HepG2 (cell line): Measurements from ENCODE around the gene INHA. TPM values are rescaled to one million over a fixed set of nuclear protein-coding genes. Genes with fewer than 3 reads are reported as not detected.
A peak's percentile ranks its signal among the peaks of the same experiment; 100 is the strongest.

ENCODE experiments used
- AKAP8 ChIP-seq: sonication (generic); formaldehyde crosslinking; IDR thresholded peaks from 2 replicates; pipeline ENCODE4 v1.5.1; 2020; ENCODE audit warnings: mild to moderate bottlenecking, missing genetic modification reagents
- ARID4A ChIP-seq: sonication (generic); formaldehyde crosslinking; IDR thresholded peaks from 2 replicates; pipeline ENCODE4 v1.5.0; 2020; ENCODE audit warnings: mild to moderate bottlenecking, missing genetic modification reagents, borderline replicate concordance
- CHD4 ChIP-seq: fragments of 200-600 bp; sonication (generic); IDR thresholded peaks from 2 replicates; pipeline ENCODE4 v1.7.0; 2017; ENCODE audit warnings: mild to moderate bottlenecking, low read length, borderline replicate concordance
- GMEB2 ChIP-seq: IDR thresholded peaks from 2 replicates; pipeline ENCODE4 v1.6.1; 2016; ENCODE audit warnings: missing biosample characterization, missing genetic modification reagents, low read depth
- IRF2 ChIP-seq: IDR thresholded peaks from 2 replicates; pipeline ENCODE4 v1.6.1; 2018; ENCODE audit warnings: missing genetic modification reagents, missing compliant biosample characterization
- MIER3 ChIP-seq: IDR thresholded peaks from 2 replicates; pipeline ENCODE4 v1.6.1; 2016; ENCODE audit warnings: missing compliant biosample characterization, borderline replicate concordance
- MZF1 ChIP-seq: sonication (generic); formaldehyde crosslinking; IDR thresholded peaks from 2 replicates; pipeline ENCODE4 v1.8.1; 2023; ENCODE audit warnings: mild to moderate bottlenecking, missing genetic modification reagents, borderline replicate concordance
- NR2F6 ChIP-seq, 2 experiments: IDR thresholded peaks; 2 replicates each; pipeline ENCODE4 v1.6.1; 2016; ENCODE audit warnings: antibody characterized with exemption in 1 of 2, mild to moderate bottlenecking in 1 of 2
- TERF1 ChIP-seq: sonication (generic); formaldehyde crosslinking; IDR thresholded peaks from 2 replicates; pipeline ENCODE4 v1.8.0; 2022; ENCODE audit warnings: mild to moderate bottlenecking, missing genetic modification reagents, moderate library complexity
- ZFX ChIP-seq: sonication (generic); formaldehyde crosslinking; IDR thresholded peaks from 2 replicates; pipeline ENCODE4 v1.4.0; 2020; ENCODE audit warnings: mild to moderate bottlenecking, low read depth, missing genetic modification reagents, moderate library complexity
- ZNF337 ChIP-seq: sonication (generic); formaldehyde crosslinking; IDR thresholded peaks from 2 replicates; pipeline ENCODE4 v1.5.1; 2020; ENCODE audit warnings: missing genetic modification reagents, low read depth, mild to moderate bottlenecking, borderline replicate concordance
- ZNF33B ChIP-seq: sonication (generic); formaldehyde crosslinking; IDR thresholded peaks from 2 replicates; pipeline ENCODE4 v1.5.1; 2020; ENCODE audit warnings: mild to moderate bottlenecking, missing genetic modification reagents
- ZNF382 ChIP-seq: sonication (generic); formaldehyde crosslinking; IDR thresholded peaks from 2 replicates; pipeline ENCODE4 v1.5.0; 2020; ENCODE audit warnings: missing genetic modification reagents, mild to moderate bottlenecking, borderline replicate concordance
- ZNF460 ChIP-seq: sonication (generic); formaldehyde crosslinking; IDR thresholded peaks from 2 replicates; pipeline ENCODE4 v1.5.1; 2020; ENCODE audit warnings: missing genetic modification reagents, mild to moderate bottlenecking, borderline replicate concordance
- ZNF777 ChIP-seq: sonication (generic); formaldehyde crosslinking; IDR thresholded peaks from 2 replicates; pipeline ENCODE4 v1.4.0; 2020; ENCODE audit warnings: missing genetic modification reagents
- ZNF784 ChIP-seq: sonication (generic); formaldehyde crosslinking; IDR thresholded peaks from 2 replicates; pipeline ENCODE4 v1.5.1; 2020; ENCODE audit warnings: missing genetic modification reagents, mild to moderate bottlenecking, borderline replicate concordance
- polyA plus RNA-seq, 8 experiments: library from polyadenylated mRNA; depleted of rRNA in 3 of 8; stranded (reverse) in 7 of 8; unstranded in 1 of 8; fragments of >200 nt; fragmentation: Illumina TruSeq in 4 of 8; extraction: Trizol in 4 of 8; gene quantifications; 2 replicates each; pipeline versions ENCODE4 v1.2.1 to v1.2.3, GENCODE V29; 2011 to 2016; ENCODE audit warnings: low read depth in 4 of 8, missing spikeins in 1 of 8, mixed read lengths in 1 of 8; ENCODE audit not compliant: insufficient read depth in 1 of 8
- total RNA-seq, 5 experiments: library from RNA; depleted of rRNA; stranded (reverse); fragments of >200 nt; fragmentation: Illumina TruSeq; extraction: Trizol; gene quantifications; 2 replicates each; pipeline ENCODE4 v1.2.3, GENCODE V29; 2016; ENCODE audit warnings: low read depth in 1 of 5
- TF ChIP-seq, protein P1 (sequence below): sonication (generic); formaldehyde crosslinking; IDR thresholded peaks from 2 replicates; pipeline ENCODE4 v1.4.0; 2020; ENCODE audit warnings: mild to moderate bottlenecking, low read depth, missing genetic modification reagents

Gene INHA
- total and polyA plus RNA-seq, 2 of the 13 experiments (the other 11 are each of a cell fraction or from before 2014, with no cell fraction given) = 4.1 to 15.2 TPM

DNA sequence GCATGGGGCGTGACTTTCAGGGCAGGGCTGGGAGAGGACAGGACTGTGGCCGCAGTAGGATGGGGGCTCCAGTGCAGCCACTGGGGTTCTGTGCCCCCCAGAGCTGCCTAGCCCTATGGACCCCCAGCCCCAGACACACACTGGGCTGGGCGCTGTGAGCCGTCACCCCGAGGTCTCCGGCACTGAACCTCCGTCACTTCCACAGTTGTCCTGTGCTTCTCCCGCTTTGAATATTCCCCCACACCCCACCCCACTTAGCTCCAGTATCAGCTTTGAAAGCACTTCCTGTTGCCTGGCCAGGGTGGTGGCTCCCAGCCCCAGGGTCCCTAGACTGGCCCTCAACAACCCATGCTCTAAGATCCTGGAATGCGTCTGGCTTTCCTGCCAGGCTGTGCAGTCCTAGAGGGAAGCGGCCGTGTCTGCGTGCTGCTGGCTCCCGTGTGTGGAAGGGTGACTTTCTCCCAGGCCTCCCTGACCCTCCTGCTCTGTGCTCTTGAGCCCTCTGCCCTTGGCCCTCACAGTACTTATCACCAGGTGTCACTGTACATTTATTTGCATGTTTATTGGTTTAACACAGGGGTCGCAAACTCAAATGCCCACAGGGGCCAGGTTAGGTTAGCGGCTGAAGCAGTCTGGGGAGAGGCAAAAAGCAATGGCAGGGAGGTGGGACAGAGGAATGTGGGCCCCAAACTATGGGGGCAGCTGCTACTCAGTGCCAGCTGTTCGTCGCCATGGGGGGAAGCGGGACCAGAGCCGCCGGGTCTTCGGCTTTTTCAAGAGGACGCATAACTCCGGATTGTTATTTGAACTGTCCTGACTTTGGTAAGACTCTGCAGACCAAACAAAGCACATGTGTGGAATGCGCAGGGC is 10.7 kb upstream of the INHA start (continued):
- 0 out of 2 replicates have a peak, but pooled peaks have one; percentile 37 for TF ChIP-seq ZNF33B
- TF ChIP-seq ZNF460 (CRISPR knock-in tag) = no peak
- TF ChIP-seq MIER3 (CRISPR knock-in tag) = no peak
- TF ChIP-seq ZNF777 (CRISPR knock-in tag) = no peak
- TF ChIP-seq TERF1 (CRISPR knock-in tag) = no peak
- TF ChIP-seq, protein P1, sequence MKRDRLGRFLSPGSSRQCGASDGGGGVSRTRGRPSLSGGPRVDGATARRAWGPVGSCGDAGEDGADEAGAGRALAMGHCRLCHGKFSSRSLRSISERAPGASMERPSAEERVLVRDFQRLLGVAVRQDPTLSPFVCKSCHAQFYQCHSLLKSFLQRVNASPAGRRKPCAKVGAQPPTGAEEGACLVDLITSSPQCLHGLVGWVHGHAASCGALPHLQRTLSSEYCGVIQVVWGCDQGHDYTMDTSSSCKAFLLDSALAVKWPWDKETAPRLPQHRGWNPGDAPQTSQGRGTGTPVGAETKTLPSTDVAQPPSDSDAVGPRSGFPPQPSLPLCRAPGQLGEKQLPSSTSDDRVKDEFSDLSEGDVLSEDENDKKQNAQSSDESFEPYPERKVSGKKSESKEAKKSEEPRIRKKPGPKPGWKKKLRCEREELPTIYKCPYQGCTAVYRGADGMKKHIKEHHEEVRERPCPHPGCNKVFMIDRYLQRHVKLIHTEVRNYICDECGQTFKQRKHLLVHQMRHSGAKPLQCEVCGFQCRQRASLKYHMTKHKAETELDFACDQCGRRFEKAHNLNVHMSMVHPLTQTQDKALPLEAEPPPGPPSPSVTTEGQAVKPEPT (CRISPR knock-in tag) = no peak
- TF ChIP-seq IRF2 (CRISPR knock-in tag) = no peak
- no peak; the same call in 1 of the 2 replicates for TF ChIP-seq ARID4A
- peak; percentile 18; the same call in 1 of the 2 replicates for TF ChIP-seq ZFX (CRISPR knock-in tag)
- no peak for TF ChIP-seq MZF1 (CRISPR knock-in tag)
- no peak for TF ChIP-seq ZNF382 (CRISPR knock-in tag)
- peak; percentile 43; the same call in 1 of the 2 replicates for TF ChIP-seq NR2F6 (IDR thresholded peaks at IDR 0.05)
- TF ChIP-seq NR2F6 (CRISPR knock-in tag; IDR thresholded peaks at IDR 0.05) = peak; percentile 59; the same call in 1 of the 2 replicates
- peak; percentile 55; the same call in 1 of the 2 replicates for TF ChIP-seq ZNF337 (CRISPR knock-in tag)
- TF ChIP-seq GMEB2 (CRISPR knock-in tag) = no peak
- no peak for TF ChIP-seq CHD4
- TF ChIP-seq ZNF784 (CRISPR knock-in tag) = peak; percentile 66; the same call in 1 of the 2 replicates
- TF ChIP-seq AKAP8 = peak; percentile 30; the same call in 1 of the 2 replicates
